Measurements from ENCODE around the gene GLYATL3. TPM values are rescaled to one million over a fixed set of nuclear protein-coding genes. Genes with fewer than 3 reads are reported as not detected.
"Not testable (repeated sequence)": the region's sequence is repeated elsewhere in the genome, so short reads cannot be mapped to it uniquely, and the experiment has no call there.

GLYATL3 gene
- polyA plus RNA-seq (ENCODE audit: insufficient read length): not detected

DNA sequence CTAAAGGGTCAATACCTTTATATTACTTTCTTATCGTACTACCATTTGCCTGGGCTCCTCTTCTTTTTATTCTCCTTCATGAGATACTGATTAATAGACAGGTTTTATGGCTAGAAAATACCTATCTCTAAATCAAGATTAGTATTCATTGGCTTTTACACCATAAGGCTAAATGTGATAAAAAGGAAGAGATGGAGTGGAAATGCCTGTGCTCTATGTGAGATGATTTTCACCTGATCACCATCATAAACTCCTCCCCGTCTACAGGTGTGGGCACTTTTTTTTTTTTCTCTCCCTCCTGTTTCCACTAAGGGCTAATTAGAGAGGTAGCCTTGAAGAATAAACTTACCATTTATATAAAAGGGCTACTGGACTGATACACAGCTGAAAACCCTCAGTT lies at the start of gene GLYATL3:
Gene GLYATL3, plus strand, starts transcription at position 301 of the 400 bp plus-strand sequence. CDS start 12,068 bp downstream, outside the sequence.
- DNase-seq: no peak

GRCh38 chr6:49453221-49453620 lies 46.5 kb upstream of the GLYATL3 start:
- no peak for DNase-seq

GRCh38 chr6:49454787-49455709 lies 44.7 kb upstream of the GLYATL3 start:
- no peak for DNase-seq

GRCh38 chr6:49457771-49458170 lies 42.0 kb upstream of the GLYATL3 start:
- no peak for DNase-seq

DNA sequence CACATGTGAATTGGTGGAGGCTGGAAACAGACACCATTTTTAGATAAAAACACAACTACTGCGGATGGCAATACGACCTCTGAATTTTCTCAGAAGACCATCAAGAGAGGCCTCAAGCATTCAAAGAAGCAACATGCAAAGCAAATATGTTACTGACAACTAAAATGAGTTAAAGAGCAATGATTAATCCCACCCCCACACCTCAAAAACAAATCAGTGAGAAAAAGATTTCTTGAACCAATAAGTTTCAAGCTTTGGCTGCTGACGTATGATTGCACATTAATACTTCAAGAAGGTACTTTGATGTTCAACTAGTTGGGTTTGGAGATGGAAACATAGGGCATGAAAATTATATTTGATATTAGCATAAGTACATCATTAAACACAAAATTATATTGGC lies 37.7 kb upstream of the GLYATL3 start:
- DNase-seq: peak; percentile 2

DNA sequence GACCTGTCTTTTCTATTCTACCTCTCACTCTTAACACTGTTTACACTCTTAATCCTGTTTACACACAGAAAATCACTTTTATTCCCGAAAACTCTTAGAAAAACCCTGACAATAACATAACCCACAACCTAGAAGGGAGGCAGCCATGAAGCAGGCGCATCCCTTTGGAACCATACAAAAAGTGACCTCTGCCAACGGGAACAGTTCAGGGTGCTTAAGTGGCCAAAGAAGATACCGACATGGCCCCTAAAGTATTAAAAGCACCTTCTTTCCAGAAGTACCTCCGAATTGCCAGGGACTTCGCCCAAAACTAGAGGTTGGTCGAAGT lies 37.2 kb upstream of the GLYATL3 start:
- no peak for DNase-seq

- peak; percentile 95 for DNase-seq
Measured at GRCh38 chr6:49462927-49463611, 36.7 kb upstream of the GLYATL3 start, which contains the start of the genes CENPQ and MMUT. CENPQ (plus strand) TSS chr6:49463370; CDS start chr6:49470177, 6,807 bp downstream. MMUT (minus strand) TSS chr6:49463253; CDS start chr6:49459466, 3,787 bp downstream.

DNA sequence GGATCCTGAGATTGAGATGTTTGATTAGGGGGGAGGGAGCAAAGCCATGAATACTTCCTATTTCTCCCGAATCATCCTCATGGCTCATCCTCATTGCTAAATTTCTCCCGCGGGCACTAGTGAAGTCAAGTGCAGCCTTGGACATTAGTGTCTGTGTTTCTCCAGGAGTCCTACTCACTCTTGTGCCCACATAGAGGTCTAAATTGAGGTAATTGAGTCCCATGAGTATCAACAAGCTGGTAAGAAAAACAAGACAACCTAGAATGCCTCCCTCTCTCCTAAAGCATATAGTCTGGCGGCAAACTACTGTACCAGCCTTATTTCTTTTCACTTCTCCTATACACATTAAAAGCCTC lies 36.1 kb upstream of the GLYATL3 start:
- no peak for DNase-seq

GRCh38 chr6:49464691-49465090 lies 35.0 kb upstream of the GLYATL3 start:
- no peak for DNase-seq

DNA sequence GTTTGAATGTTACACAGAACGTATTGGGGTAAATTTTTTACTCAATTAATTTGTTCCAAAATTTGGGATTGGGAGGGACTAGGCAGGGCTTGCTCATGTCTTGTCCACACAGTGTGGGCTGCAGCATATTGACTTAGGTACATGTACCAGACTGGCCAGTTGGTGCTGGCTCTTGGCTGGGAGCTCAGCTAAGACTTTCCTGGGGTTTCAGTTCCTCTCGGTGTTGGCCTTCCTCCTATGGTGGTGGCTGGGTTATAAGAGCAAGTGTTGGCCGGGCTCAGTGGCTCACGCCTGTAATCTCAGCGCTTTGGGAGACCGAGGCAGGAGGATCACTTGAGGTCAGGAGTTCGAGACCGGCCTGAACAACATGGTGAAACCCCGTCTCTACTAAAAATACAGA lies 31.7 kb upstream of the GLYATL3 start:
- DNase-seq: no peak

DNA sequence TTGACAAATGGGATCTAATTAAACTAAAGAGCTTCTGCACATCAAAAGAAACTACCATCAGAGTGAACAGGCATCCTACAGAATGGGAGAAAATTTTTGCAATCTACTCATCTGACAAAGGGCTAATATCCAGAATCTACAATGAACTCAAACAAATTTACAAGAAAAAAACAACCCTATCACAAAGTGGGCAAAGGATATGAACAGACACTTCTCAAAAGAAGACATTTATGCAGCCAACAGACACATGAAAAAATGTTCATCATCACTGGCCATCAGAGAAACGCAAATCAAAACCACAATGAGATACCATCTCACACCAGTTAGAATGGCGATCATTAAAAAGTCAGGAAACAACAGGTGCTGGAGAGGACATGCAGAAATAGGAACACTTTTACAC lies 23.2 kb upstream of the GLYATL3 start:
- not testable (repeated sequence) for DNase-seq

DNA sequence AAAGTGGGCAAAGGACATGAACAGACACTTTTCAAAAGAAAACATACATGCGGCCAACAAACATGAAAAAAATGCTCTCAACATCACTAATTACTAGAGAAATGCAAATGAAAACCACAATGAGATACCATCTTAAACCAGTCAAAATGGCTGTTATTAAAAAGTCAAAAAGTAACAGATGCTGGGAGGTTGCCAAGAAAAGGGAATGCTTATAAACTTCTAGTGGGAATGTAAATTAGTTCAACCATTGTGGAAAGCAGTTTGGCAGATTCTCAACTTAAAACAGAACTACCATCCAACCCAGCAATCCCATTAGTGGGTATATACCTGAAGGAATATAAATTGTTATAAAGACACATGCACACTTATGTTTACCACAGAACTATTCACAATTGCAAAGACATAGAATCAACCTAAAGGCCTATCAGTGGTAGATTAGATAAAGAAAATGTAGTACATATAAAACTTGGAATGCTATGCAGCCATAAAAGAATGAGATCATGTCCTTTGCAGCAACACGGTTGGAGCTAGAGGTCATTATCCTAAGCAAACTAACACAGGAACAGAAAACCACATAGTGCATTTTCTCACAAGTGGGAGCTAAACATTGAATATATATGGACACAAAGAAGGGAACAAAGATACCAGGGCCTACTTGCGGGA lies 20.3 kb upstream of the GLYATL3 start:
- DNase-seq: no peak

DNA sequence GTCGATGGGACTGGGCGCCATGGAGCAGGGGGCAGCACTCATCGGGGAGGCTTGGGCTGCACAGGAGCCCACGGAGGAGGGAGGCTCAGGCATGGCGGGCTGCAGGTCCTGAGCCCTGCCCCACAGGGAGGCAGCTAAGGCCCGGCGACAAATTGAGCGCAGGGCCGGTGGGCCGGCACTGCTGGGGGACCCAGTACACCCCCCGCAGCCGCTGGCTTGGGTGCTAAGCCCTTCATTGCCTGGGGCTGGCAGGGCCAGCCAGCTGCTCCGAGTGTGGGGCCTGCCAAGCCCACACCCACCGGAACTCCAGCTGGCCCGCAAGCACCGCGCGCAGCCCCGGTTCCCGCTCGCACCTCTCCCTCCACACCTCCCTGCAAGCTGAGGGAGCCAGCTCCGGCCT lies 17.9 kb upstream of the GLYATL3 start:
- DNase-seq: not testable (repeated sequence)

GRCh38 chr6:49483380-49483779 lies 16.3 kb upstream of the GLYATL3 start:
- not testable (repeated sequence) for DNase-seq

DNA sequence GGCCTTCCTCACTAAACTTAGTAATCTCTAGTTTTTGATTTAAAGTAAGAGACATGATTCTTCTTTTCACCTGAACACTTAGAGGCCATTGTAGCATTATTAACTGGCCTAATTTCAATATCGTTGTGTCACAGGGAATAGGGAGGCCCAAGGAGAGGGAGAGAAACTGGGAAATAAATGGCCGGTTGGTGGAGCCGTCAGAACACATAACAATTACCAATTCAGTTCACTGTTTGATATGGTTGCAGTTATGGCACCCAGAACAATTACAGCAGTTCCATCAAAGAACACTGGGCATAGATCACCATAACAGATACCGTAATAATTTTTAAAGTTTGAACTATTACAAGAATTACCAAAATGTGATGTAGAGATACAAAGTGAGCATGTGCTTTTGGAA lies 9.1 kb upstream of the GLYATL3 start:
- no peak for DNase-seq

DNA sequence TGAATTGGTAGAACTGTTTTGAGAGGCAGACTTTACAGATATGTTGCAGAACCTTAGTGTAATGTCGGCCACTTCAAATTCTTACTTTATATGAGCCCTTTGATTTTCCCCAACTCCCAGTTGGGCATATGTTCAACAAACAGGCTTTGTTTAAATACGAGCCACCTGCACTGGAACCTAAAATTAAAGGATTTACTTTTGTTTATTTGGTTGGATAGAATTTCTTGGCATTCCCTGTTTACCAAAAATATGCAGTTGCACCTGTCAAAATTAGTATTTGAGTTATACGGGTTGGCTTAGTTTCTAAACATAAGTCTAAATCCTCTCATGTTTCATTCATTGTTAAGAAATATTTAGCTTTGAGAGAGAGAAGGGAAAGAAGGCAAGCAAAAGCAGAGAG lies 2.4 kb upstream of the GLYATL3 start:
- no peak for DNase-seq

GRCh38 chr6:49499126-49499525 lies 597 bp upstream of the GLYATL3 start:
- no peak for DNase-seq

- no peak for DNase-seq
Measured at GRCh38 chr6:49504666-49505065, 4.9 kb downstream of the GLYATL3 start.

GRCh38 chr6:49506569-49507111 lies 6.9 kb downstream of the GLYATL3 start:
- no peak for DNase-seq

- DNase-seq: no peak
Measured at GRCh38 chr6:49509342-49509741, 9.6 kb downstream of the GLYATL3 start.

DNA sequence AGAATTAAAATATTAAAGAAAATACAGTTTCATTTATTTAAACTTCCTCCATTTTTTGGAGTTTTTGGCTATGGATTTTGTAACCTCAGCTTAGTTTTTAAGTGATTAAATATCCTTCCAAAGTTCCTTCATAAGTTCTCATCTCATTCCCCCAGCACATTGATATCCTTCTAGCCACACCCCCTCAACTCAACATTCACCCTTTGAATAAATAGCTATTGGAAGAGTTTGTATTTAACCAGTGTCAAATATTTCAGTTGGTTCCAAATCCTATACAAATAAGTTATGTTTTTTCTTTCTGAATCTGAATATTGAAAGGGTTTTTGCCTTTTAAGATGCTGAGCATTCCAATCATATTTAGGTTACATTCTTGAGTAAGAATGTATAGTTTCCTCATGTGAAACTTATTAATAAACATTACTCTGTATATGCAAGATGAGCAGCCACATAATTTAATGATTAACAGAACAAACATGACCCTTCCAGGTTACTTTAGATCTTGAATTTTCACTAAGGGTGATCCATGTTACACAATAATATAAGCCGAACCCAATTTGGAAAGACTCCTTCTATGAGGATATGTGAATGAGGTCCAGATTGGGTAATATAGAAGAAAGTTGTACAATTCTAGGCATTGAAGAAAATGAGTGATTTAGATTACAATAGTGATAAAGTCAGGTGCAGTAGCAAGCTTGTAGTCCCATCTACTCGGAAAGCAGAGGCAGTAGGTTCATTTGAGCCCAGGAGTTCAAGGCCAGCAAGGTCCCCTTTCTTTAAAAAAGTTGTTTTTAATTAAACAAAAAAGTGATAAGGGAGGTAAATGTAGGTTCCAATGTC lies 13.6 kb downstream of the GLYATL3 start:
- DNase-seq: no peak

Measured in hindlimb muscle (tissue), 1 donor.